Spleen (tissue), 11 donors: ENCODE results near the gene RABGEF1. TPM values are rescaled to one million over a fixed set of nuclear protein-coding genes. Genes with fewer than 3 reads are reported as not detected.
A peak's percentile ranks its signal among the peaks of the same experiment; 100 is the strongest.
"Not testable (repeated sequence)": the region's sequence is repeated elsewhere in the genome, so short reads cannot be mapped to it uniquely, and the experiment has no call there.

Experiments used
- DNase-seq: peaks from one replicate; pipeline ENCODE4 v3.0.0-alpha.2; 2020
- H3K27ac ChIP-seq, 8 donors: fragments of 200-600 bp; sonication (generic) in 7 of 8; 1 replicate in 4 of 8; 2 replicates in 4 of 8; pipeline versions ENCODE4 v1.5.0 to v1.8.0; 2016 to 2021; ENCODE audit warnings: inconsistent platforms in 4 of 8, mild to moderate bottlenecking in 4 of 8, moderate library complexity in 1 of 8
- H3K27me3 ChIP-seq, 7 donors: fragments of 200-600 bp; sonication (generic) in 6 of 7; replicated peaks in 1 of 7; 1 replicate in 4 of 7; 2 replicates in 3 of 7; pipeline versions ENCODE4 v1.5.0 to v1.8.0; 2016 to 2021; ENCODE audit warnings: inconsistent platforms in 3 of 7, mild to moderate bottlenecking in 1 of 7
- H3K36me3 ChIP-seq, 6 donors: fragments of 200-600 bp; sonication (generic) in 5 of 6; 1 replicate in 4 of 6; 2 replicates in 2 of 6; pipeline versions ENCODE4 v1.5.0 to v1.8.0; 2016 to 2021; ENCODE audit warnings: inconsistent platforms in 2 of 6
- H3K4me1 ChIP-seq, 6 donors: fragments of 200-600 bp; sonication (generic) in 5 of 6; 1 replicate in 3 of 6; 2 replicates in 3 of 6; pipeline versions ENCODE4 v1.5.0 to v1.8.0; 2016 to 2021; ENCODE audit warnings: inconsistent platforms in 3 of 6
- H3K4me3 ChIP-seq, 8 donors: fragments of 200-600 bp; sonication (generic) in 7 of 8; 1 replicate in 4 of 8; 2 replicates in 4 of 8; pipeline versions ENCODE4 v1.5.0 to v1.8.0; 2016 to 2021; ENCODE audit warnings: inconsistent platforms in 4 of 8, mild to moderate bottlenecking in 4 of 8, moderate library complexity in 2 of 8
- H3K9me3 ChIP-seq, 8 donors: fragments of 200-600 bp; sonication (generic) in 7 of 8; 1 replicate in 4 of 8; 2 replicates in 4 of 8; pipeline versions ENCODE4 v1.5.0 to v1.8.0; 2016 to 2021; ENCODE audit warnings: inconsistent platforms in 4 of 8
- POLR2A ChIP-seq, 3 donors: fragments of 450-650 bp; IDR thresholded peaks; one replicate each; pipeline ENCODE4 v1.5.1; 2017; ENCODE audit warnings: antibody characterized with exemption in 3 of 3, mild to moderate bottlenecking in 1 of 3
- POLR2AphosphoS5 ChIP-seq, 3 donors: sonication (generic); formaldehyde crosslinking; IDR thresholded peaks; one replicate each; pipeline ENCODE4 v1.5.1; 2017; ENCODE audit warnings: antibody characterized with exemption in 3 of 3
- WGBS, 5 donors: extraction: QIAGEN DNeasy Blood & Tissue Kit in 3 of 5; methylation state at CpG; one replicate each; pipeline versions ENCODE4 v1.1.5 to v1.1.7; 2013 to 2018; 5-methylcytosine and 5-hydroxymethylcytosine counted together
- intact Hi-C: fragments of 100-400 bp; cut with DNase I; formaldehyde crosslinking; loops from one replicate; pipeline ENCODE4 v1.15.0; 2023; ENCODE audit warnings: low total_unique reads
- polyA plus RNA-seq, 3 donors: library from polyadenylated mRNA; stranded (reverse); fragments of 200-250 nt; gene quantifications; one replicate each; pipeline ENCODE4 v1.2.1, GENCODE V29; 2013
- total RNA-seq, 7 donors: library from RNA; depleted of rRNA in 3 of 7; stranded (reverse); fragments of >200 nt in 3 of 7; fragmentation: NEBNext Ultra II Directional in 4 of 7; extraction: Animal tissue kit (Norgen Biotek cat#: 25700) in 4 of 7; gene quantifications; one replicate each; pipeline versions ENCODE4 v1.1.0 to v1.2.1, GENCODE V29; 2016 to 2021
- TF ChIP-seq, protein P1 (sequence below), 11 experiments: fragments of 200-600 bp in 7 of 11; fragments of 450-650 bp in 4 of 11; sonication (generic) in 4 of 11; IDR thresholded peaks in 8 of 11; conservative IDR thresholded peaks in 3 of 11; 1 replicate in 7 of 11; 2 replicates in 4 of 11; pipeline versions ENCODE4 v1.4.0 to v1.8.0; 2016 to 2021; ENCODE audit warnings: antibody characterized with exemption in 11 of 11, inconsistent platforms in 4 of 11, mild to moderate bottlenecking in 1 of 11
- donor health status: healthy with polysubstance abuse.
- donor health status: DM: no; HTN: no; CAD: no; lungs with moderate emphysema.
- donor health status: DM: no; HTN: no; CAD: no.
- donor health status: Bipolar disorder and iron deficiency.
- donor health status: healthy.
- donor health status: DM: no; HTN: no; CAD: no.
- donor health status: DM: yes; HTN: yes; CAD: no.

RABGEF1 gene
- total and polyA plus RNA-seq, 10 donors: 8.3 to 39.6 (median 27.4) TPM

- WGBS, 5 donors: 80 to 90% (median 86%) methylated on average over 8 of the region's 8 CpGs
- no peak for DNase-seq
- H3K36me3 ChIP-seq: peaks cover 0 to 100% (median 86%) of the 10 kb centered on the region in 6 donors
- H3K27ac ChIP-seq: no peak overlapping the region
- no peaks in the 10 kb centered on the region for H3K27me3 ChIP-seq
- no peak for TF ChIP-seq POLR2A (IDR thresholded peaks at IDR 0.05)
- no peak for TF ChIP-seq POLR2AphosphoS5 (IDR thresholded peaks at IDR 0.05)
- TF ChIP-seq, protein P1, sequence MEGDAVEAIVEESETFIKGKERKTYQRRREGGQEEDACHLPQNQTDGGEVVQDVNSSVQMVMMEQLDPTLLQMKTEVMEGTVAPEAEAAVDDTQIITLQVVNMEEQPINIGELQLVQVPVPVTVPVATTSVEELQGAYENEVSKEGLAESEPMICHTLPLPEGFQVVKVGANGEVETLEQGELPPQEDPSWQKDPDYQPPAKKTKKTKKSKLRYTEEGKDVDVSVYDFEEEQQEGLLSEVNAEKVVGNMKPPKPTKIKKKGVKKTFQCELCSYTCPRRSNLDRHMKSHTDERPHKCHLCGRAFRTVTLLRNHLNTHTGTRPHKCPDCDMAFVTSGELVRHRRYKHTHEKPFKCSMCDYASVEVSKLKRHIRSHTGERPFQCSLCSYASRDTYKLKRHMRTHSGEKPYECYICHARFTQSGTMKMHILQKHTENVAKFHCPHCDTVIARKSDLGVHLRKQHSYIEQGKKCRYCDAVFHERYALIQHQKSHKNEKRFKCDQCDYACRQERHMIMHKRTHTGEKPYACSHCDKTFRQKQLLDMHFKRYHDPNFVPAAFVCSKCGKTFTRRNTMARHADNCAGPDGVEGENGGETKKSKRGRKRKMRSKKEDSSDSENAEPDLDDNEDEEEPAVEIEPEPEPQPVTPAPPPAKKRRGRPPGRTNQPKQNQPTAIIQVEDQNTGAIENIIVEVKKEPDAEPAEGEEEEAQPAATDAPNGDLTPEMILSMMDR (IDR thresholded peaks at IDR 0.05 in 8 of 11, conservative IDR thresholded peaks at IDR 0.05 in 3 of 11): no peak
- intact Hi-C loops: no loop called here
- H3K4me1 ChIP-seq: no peaks in the 10 kb centered on the region
- H3K4me3 ChIP-seq: no peak overlapping the region
- no peaks in the 10 kb centered on the region for H3K9me3 ChIP-seq
These were observed 60.1 kb downstream of the RABGEF1 start for GRCh38 chr7:66800591-66800990.

GRCh38 chr7:66804001-66804400, 63.5 kb downstream of the RABGEF1 start:
- peaks cover 0 to 100% (median 88%) of the 10 kb centered on the region in 6 donors for H3K36me3 ChIP-seq
- H3K4me1 ChIP-seq: no peaks in the 10 kb centered on the region
- no peaks in the 10 kb centered on the region for H3K9me3 ChIP-seq
- DNase-seq: no peak
- 83 to 95% (median 91%) methylated on average over 4 of the region's 4 CpGs for WGBS, 5 donors
- intact Hi-C loops: no loop called here
- no peak overlapping the region for H3K4me3 ChIP-seq
- TF ChIP-seq POLR2A (IDR thresholded peaks at IDR 0.05) (no peak), POLR2AphosphoS5 (IDR thresholded peaks at IDR 0.05) (no peak)
- TF ChIP-seq, protein P1 (IDR thresholded peaks at IDR 0.05 in 8 of 11, conservative IDR thresholded peaks at IDR 0.05 in 3 of 11): no peak
- H3K27ac ChIP-seq: no peak overlapping the region
- H3K27me3 ChIP-seq: no peaks in the 10 kb centered on the region

DNA sequence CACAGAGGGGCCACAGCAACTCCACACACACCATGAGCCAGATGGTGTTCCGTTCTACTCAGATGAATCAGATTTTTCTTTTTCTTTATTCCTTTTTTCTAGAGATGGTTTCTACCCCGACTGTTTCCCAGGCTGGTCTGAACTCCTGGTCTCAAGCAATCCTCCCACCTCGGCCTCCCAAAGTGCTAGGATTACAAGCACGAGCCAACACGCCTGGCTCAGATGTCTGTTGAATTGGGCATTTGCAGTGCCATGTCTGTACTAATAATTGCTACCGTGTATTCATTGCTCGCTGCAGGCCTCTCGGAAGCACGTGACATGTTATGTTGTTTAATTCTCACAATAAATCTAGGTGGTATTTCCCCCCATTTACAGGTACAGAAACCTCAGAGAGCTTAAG, 67.2 kb downstream of the RABGEF1 start:
- intact Hi-C loops: no loop called here
- H3K36me3 ChIP-seq: peaks cover 0 to 100% (median 84%) of the 10 kb centered on the region in 6 donors

DNA sequence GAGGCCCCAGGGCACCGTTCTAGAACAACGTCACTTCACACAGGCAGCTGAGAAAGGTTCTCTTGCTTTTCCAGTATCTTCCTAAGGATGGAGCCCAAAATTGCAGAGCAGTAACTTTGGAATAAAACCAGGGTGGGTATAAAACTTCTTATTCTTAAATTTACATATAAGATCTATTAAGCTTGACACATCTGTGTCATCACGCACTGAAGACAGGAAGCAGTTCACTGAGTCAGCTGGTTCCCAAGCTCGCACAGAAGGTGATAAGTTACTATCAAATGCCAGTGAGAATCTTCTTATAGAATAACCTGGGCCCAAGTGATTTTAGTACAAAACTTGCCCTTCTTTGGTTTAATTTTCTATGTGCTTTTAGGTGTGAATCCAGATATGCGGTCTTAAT, 70.2 kb downstream of the RABGEF1 start:
- Histone ChIP-seq H3K9me3 (no peaks in the 10 kb centered on the region), H3K27me3 (no peaks in the 10 kb centered on the region), H3K27ac (no peak overlapping the region), H3K4me3 (no peak overlapping the region), H3K36me3 (peaks cover 0 to 87% (median 62%) of the 10 kb centered on the region in 6 donors), H3K4me1 (peaks cover 0 to 3% (median 0%) of the 10 kb centered on the region in 6 donors)
- intact Hi-C loops: no loop called here
- TF ChIP-seq POLR2A (IDR thresholded peaks at IDR 0.05) (no peak), POLR2AphosphoS5 (IDR thresholded peaks at IDR 0.05) (no peak)
- TF ChIP-seq, protein P1 (IDR thresholded peaks at IDR 0.05 in 8 of 11, conservative IDR thresholded peaks at IDR 0.05 in 3 of 11): no peak
- WGBS, 5 donors: 88 to 96% (median 93%) methylated on average over 5 of the region's 5 CpGs
- DNase-seq: no peak

More for the DNA sequence above, 67.2 kb downstream of the RABGEF1 start:
- no peak overlapping the region for H3K4me3 ChIP-seq
- WGBS, 5 donors: 93 to 98% (median 98%) methylated on average over 9 of the region's 9 CpGs
- no peak overlapping the region for H3K27ac ChIP-seq
- no peak for TF ChIP-seq POLR2A (IDR thresholded peaks at IDR 0.05)
- TF ChIP-seq, protein P1 (IDR thresholded peaks at IDR 0.05 in 8 of 11, conservative IDR thresholded peaks at IDR 0.05 in 3 of 11): no peak
- no peak for TF ChIP-seq POLR2AphosphoS5 (IDR thresholded peaks at IDR 0.05)
- peak; percentile 11 for DNase-seq
- no peaks in the 10 kb centered on the region for H3K27me3 ChIP-seq
- no peaks in the 10 kb centered on the region for H3K4me1 ChIP-seq
- no peaks in the 10 kb centered on the region for H3K9me3 ChIP-seq

GRCh38 chr7:66815186-66815875, 74.8 kb downstream of the RABGEF1 start:
- peak; percentile 35 for DNase-seq
- H3K9me3 ChIP-seq, H3K27ac ChIP-seq, H3K4me3 ChIP-seq, H3K27me3 ChIP-seq, intact Hi-C loops: not testable (repeated sequence)
- WGBS, 5 donors: 93 to 96% (median 94%) methylated on average over 14 to 15 of the region's 15 CpGs
- H3K4me1 ChIP-seq: peaks cover 0 to 15% (median 5%) of the 10 kb centered on the region in 6 donors
- H3K36me3 ChIP-seq: peaks cover 0 to 41% (median 17%) of the 10 kb centered on the region in 6 donors
